Mucosa of gallbladder (tissue), 1 donor: Measurements from ENCODE around the gene KHK. TPM values are rescaled to one million over a fixed set of nuclear protein-coding genes. Genes with fewer than 3 reads are reported as not detected.

Experiments used
- total RNA-seq: library from RNA; stranded (reverse); gene quantifications from one replicate; pipeline ENCODE4 v1.2.1, GENCODE V29; 2021
- donor health status: DM: no; HTN: no; CAD: no.

KHK gene
- total RNA-seq, 1 donor from 2014 or later, result 6.1 TPM

Other genes starting within 250 kb of the KHK start
- 0.26 TPM for gene DPYSL5, start 238.6 kb upstream of the KHK start, total RNA-seq
- 25.2 TPM for gene MAPRE3, start 116.1 kb upstream of the KHK start, total RNA-seq
- gene TMEM214, start 53.8 kb upstream of the KHK start, total RNA-seq, result 80.0 TPM
- gene AGBL5, start 35.1 kb upstream of the KHK start, total RNA-seq, result 27.9 TPM
- 323 TPM for gene OST4, start 15.1 kb upstream of the KHK start, total RNA-seq
- gene EMILIN1, start 8.2 kb upstream of the KHK start, total RNA-seq, result 210 TPM
- gene CGREF1, start 32.4 kb downstream of the KHK start, total RNA-seq, result 1.1 TPM
- gene ABHD1, start 37.0 kb downstream of the KHK start, total RNA-seq, result 0.37 TPM
- 51.3 TPM for gene PREB, start 47.9 kb downstream of the KHK start, total RNA-seq
- not detected for gene PRR30, start 52.6 kb downstream of the KHK start, total RNA-seq
- 0.12 TPM for gene TCF23, start 62.2 kb downstream of the KHK start, total RNA-seq
- 104 TPM for gene ATRAID, start 125.3 kb downstream of the KHK start, total RNA-seq
- 24.9 TPM for gene SLC5A6, start 125.5 kb downstream of the KHK start, total RNA-seq
- 26.7 TPM for gene CAD, start 130.6 kb downstream of the KHK start, total RNA-seq
- gene SLC30A3, start 176.3 kb downstream of the KHK start, total RNA-seq, result not detected
- gene DNAJC5G, start 188.7 kb downstream of the KHK start, total RNA-seq, result not detected
- gene TRIM54, start 195.7 kb downstream of the KHK start, total RNA-seq, result 0.26 TPM
- 3.1 TPM for gene UCN, start 221.7 kb downstream of the KHK start, total RNA-seq
- 62.6 TPM for gene MPV17, start 236.3 kb downstream of the KHK start, total RNA-seq